Stimulated activated CD4-positive, alpha-beta T cell treated with anti-CD3 and anti-CD28 coated beads, Interleukin-1b, Interleukin-23, amount 100 ng/mL, for 48 hours (primary cell): Measurements from ENCODE around the gene KRT82.

ENCODE experiments used
- DNase-seq: peaks from one replicate; pipeline ENCODE4 v3.0.0-alpha.2; 2020

Gene KRT82

DNA sequence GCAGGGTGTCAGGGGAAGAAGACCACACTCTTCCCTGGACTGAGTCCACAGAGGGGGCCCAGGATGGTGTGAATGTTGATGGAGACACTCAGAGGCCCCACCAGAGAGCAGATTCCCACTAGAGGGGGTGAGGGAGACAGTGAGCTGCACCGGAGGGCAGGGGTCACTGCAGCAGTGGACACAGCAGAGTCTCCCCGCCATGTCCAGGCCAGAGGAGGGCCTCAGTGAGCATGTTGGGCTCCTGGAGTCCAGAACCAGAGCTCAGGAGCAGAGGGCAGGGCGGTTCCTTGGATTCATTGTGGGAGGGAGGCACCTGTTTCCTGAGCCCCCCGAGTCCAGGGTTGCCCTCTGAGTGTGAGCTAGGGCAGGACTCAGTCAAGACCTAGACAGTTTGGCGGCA, 1.8 kb upstream of the KRT82 start:
- no peak for DNase-seq

DNA sequence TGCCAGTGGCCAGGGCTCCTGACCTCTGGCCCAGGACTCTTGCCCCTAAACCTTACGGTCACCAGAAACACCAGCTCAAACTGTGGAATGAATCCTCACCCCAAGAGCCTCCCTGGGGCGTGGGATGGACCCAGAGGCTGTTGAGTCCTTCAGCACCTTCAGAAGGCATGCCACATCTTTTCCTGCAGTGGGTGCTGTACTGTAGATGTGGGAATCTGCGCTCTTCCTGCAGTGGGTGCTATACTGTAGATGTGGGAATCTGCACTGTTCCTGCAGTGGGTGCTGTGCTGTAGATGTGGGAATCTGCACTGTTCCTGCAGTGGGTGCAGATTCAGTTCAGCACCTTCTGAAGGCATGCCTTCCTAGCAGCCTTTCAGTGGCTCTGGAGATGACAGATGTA, 1.2 kb downstream of the KRT82 start:
- DNase-seq: no peak

DNA sequence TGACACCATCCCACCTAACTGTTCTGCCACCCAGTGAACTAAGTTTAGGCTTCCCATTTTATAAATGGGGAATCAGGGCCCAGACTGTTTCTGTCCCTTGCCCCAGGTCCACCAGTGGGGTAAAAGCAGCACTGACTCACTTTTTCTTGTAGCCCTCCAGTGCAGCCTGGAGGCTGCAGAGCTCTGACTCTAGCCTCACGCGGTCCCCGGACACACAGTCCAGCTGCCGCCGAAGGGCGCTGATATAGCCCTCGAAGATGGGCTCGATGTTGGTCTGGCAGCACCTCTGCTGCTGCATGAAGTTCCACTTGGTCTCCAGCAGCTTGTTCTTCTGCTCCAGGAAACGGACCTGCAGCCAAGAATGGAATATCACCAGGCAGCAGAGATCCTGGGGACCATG, 2.6 kb downstream of the KRT82 start:
- no peak for DNase-seq

DNA sequence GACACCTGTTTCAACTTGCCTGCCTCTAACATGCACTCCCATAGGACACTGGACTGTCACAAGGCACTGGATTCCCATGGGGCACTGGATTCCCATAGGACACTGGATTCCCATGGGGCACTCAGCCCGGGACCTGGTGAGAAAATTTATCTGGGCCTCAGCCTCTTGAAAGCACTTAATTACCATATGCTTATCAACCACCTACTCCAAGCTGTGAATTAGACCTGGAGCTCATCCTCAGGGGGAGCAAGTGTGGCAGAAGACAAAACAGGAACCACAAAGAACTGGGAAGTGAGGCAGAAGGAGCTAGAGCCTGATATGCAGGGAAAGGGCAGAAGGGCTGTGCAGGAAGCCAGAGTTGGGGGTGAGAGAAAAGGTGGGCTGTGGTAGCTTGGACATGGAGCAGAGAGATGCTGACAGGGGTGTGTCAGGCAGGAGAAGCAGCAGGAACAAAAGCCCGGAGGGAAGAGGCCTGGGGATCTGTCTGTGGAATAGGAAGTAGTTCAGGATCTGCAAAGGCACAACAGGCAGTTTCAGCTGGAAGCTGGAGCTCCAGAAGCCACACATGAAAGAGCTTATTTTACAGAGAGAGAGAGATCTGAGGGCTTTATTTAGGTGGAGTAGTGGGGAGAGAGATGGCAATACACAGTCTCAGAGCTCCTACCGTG, 3.1 kb downstream of the KRT82 start:
- DNase-seq: no peak

DNA sequence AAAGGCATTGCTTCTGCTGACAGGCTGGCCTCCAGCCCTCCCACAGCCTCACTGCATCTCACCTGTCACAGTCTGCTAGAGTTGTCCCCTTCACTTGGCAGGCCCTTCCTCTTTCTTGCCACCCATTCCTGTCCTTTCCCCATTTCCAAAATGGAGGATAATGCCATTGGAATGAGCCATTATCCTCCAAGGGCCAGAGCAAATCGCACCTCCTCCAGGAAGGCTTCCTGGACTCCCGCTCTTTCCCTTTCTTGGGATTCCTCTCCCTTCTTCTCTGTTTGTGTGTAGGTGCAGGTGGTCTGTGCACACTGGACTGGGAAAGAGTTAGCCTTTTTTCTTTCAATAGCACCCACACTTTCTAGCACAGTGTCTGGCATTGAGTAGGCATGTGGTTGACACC, 3.8 kb downstream of the KRT82 start:
- no peak for DNase-seq

DNA sequence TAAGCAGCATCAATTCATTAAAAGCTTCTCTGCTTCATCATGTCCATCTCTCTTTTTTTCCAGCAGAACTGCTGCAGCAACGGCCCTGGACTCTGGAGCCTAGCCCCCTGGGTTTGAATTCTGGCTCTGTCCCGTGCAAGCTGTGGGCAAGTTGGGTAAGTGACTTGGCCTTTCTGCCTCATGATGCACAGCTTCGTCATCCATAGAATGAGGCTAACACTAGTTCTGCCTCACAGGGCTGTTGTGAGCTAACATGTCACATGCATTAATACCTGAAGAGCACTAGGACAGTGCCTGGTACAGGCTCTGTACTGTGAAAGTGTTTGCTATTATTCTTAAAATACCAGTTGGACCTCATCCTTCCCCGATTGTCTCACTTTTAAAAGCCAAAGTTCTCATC, 4.2 kb downstream of the KRT82 start:
- DNase-seq: no peak

DNA sequence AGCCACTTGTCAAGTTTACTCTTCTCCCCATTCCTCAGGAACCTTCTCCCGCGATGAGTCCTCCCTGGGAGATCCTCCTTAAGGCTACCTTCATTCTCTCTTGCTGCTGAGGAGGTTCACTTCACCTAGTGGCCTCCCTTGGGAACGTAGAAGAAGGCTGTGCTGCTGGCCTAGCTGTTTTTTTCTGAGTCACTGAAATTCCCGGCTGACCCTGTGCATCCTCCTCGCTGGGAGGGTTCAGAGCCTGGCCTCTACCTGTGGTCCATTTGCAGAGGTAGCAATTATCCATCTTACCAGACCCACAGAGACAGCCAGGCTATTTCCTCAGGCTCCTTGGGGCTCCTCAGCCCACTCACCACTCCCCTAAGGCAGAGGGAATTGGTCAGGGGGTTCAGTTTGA, 4.6 kb downstream of the KRT82 start:
- no peak for DNase-seq

DNA sequence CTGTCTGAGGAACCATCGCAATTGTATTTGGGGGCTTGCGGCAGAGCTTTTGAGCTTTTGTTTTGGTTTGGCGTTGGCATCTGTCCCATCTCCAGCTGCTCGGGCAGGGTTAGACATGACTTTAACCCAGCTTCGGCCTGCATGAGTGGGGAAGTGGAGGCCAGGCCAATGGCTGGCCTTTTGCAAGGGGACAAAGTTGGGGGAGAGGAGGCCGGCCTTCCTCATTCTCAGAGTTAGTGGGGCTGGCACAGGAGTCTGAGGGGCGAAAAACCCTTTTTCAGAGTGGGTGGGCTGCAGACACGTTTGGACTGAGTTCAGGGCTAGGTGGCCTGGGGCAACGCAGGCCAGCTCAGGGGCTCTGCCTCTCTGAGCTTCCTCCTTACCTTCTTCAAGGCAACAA, 5.2 kb downstream of the KRT82 start:
- DNase-seq: no peak

DNA sequence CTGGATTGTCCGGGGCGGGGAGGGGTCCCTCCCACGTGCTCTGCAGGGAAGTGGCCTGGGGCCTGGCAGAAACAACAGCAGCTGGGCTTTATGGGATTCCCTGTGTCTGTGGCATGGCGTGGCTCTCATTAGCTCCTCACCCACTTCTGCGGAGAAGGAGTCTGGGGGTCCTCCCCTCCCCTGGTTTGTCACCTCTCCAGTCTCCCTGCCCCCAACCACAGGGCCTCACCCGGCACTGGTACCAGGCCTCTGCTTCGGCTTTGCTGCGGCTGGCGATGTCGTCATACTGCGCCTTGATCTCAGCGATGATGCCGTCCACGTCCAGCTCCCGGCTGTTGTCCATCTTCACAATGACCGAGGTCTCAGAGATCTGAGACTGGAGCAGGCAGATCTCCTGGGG, 6.4 kb downstream of the KRT82 start:
- no peak for DNase-seq

DNA sequence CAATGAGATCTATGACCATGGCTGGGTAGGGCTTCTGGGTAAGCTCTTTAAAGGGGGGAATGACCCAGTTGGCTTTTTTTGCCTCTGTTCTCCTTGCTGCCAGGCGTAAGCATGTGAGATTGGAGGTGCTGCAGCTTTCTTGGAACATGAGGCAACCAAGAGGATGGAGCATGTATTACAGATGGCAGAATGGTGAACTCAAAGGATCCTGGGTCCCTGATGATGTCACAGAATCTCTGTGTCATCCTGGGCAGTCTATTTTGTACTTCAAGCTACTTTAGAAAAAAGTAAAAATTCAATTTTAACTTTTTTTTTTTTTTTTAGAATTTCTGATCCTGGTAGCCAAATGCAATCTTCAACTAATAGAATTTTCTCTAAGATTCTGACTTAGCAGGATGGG, 8.0 kb downstream of the KRT82 start:
- no peak for DNase-seq

DNA sequence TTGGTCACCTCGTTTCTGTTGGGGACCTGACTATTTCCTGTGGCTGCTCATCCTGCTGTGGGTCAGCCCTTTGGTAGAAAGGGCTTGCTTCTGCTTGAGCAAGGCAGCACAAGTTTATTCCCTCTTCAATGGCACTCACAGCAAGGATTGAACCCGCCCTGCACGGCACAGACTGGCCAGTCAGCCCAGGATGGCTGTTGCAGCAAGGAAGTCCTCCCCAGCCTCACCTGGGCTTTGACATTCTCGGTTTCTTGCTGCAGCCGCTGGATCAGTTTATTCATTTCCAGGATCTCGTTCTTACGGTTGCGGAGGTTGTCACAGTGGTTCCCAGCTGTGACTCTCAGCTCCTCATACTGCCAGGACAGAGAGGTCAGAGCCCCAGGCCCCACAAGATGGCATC, 9.5 kb downstream of the KRT82 start:
- DNase-seq: no peak

DNA sequence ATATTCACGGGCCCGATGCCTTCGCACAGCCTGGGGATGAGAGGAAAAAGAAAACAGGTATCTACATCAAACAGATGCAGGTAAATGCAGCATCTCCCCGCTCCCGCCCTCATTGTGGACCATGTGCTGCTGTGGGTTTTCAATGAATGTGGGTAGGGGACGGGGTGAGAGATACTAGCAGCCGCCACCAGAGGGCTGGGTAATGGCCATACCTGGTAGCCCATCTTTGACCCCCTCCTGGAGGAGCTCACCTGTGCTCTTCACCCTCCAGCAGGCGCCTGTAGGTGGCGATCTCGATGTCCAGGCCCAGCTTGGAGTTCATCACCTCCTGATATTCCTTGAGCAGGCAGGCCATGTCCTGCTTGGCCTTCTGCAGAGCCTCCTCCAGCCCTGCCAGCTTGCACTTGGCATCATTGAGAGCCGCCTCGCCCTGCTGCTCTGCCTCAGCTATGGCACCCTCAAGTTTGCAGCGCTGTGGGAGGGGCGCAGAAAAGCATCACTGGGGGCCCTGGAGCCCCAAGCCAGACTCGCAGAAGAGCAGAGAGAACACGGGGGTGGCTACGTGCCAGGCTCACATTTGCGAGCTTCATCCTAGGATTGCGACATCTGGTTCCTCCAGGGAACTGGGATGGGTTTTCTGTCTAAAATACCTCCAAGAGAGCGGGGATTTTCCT, 10.2 kb downstream of the KRT82 start:
- DNase-seq: no peak

DNA sequence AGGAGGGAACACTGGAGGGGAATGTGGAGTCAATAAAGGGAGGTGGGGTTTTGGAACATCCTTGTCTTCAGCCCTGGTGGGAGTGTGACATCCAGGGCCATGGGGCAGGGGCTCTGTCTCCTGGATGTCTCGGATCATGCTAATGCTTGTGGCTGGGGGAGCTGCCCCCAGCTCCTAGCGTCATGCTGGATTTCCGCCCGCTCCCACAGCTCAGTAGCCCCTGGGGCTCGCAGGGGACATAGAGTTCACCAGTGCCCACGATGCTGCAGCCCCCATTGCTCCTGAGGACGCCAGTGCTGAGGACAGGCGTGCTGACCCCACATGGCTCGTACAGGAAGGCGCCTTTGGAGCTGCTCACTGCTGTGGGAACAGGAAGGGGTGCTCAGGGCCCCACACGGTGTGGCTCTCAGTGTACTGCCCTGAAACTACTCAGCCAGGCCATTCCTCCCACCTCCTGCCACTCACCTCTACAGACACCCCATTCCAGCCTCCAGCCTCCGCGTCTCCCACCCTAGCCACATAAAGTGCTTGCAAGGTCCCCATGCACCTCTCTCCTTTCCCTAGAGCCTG, 11.2 kb downstream of the KRT82 start:
- no peak for DNase-seq

DNA sequence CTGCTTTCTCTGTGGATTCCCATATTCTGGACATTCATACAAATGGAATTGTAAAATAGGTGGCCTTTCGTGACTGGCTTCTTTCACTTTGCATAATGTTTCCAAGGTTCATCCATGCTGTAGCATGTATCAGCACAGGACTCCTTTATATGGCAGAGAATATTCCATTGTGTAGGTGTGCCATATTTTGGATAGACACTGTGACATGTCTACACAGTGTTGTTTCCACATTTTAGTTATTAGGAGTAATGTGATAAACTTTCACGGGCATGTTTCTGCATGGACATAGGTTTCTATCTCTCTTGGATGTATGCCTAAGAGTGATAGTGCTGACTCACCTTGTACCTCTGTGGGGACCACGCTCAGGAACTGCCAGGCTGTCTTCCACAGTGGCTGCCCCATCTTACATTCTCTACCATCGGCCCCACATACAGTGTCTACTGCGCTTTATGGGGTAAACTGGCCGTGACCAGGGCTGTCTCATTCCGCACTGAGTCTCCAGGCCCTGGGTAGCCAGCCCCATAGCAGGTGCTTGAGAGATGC, 13.6 kb downstream of the KRT82 start:
- DNase-seq: no peak

DNA sequence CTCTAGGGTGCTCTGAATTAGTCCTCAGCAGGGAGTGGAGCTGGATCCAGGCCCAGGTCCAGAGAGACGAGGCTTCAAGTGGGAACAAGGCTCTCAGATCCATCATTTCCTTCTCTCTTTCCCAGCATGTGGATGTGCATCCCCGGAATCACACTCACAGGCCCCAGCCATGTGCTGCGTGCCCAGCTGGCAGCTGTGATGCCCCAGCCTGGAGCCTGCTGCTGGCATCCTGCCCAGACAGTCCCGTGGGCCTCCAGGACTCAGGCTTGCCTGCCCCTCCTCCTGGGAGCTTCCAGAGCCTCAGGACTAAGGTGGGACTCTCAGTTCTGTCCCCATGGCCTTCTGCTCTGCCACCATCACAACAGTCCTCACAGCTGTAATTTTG, 14.5 kb downstream of the KRT82 start:
- DNase-seq: no peak

DNA sequence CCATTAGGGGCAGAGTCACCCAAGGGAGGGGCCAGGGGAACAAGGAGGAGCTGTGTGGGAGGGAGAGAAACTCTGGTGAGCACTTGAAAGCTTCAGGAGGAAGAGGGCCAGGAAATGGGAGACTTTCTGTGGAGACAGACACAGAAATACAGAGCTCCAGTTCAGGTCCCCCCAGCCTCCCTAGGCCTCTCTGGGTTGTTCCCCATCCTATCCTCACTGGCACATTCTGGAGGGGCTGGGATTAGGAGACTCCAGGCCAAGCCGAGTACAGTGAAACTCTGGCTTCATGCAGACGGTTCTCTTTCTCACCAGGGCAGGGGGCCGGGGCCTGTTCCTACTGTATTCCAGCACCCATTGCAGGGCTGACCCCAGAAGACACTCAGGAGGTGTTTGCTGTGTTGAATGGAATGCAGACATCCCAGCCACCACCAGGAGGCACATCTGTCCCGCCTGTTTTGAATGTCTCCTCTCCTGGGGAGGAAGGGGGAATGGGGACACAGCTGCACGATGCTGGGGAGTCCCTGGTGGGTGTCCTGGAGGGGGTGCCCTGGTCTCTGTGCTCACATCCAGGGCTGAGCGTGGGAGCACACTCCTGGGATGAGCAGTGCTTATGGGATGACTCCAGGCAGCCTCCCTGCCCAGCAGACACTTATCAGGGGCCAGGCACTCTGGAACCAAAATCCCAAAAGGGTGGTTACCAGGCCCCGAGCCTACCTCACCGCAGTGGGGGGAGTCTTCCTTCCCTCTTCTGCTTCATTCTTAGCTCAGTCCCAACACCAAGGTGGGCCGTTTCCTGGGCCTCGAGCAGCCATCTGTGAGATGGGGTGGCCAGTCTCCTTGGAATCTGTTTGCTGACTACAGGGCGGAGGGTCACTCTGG, 15.2 kb downstream of the KRT82 start:
- no peak for DNase-seq

DNA sequence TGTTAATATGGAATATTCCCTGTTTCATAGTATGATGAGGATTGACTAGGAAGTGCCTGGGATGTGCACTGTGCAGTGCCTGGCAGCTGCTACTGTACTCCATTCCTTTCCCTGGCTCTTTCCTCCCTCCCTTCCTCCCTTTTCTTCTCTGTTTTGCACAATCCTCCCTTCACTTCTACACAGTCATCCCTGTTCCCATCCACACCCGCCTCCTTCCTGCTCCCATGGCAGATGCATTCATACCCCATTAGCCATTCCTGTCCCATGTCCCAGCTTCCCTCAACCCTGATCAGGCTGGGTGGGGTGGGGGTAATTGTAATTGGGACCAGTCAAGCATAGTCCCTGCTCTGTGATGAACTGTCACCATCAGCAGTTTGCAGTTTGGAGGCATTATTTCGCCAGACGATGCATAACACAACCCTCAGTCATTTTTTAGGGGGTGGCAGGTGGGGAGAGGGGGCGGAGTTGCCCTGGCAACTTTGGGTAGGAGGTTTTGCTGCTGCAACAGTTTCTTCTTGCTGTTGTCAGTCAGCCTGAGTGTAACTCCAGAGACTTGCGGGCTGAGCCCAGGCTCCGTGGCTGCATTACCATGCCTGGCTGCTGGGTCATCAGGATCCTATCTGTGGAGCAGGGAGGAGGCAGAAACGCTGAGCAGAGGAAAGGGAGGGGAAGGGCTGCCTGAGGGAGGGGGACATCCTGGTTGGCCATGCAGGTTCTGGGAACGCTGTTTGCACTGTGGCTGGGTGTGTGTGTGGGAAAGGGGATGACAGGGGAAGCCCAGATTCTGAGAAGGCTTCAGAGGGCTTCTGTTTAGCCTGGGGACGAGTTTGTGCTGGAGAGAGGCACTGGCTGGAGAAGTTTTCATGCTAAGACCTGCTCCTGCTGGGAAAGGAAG, 16.6 kb downstream of the KRT82 start:
- no peak for DNase-seq

DNA sequence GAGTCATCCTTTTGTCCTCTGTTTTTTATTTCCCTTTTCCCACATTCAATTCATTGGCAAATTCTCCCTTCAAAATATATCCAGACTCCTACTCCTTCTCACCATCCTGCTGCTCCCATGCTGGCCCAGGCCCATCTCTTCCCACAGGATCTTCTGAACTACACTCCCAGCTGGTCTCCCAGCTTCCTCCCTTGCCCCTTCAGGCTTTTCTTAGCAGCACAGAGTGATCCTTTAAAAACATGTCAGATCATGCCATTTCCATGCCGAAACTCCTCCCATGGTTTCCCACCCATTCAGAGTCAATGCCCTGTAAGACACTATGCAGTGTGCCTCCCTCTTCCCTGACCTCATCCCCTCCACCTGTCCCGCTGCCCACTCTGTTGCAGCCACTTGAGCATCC, 18.3 kb downstream of the KRT82 start:
- no peak for DNase-seq

DNA sequence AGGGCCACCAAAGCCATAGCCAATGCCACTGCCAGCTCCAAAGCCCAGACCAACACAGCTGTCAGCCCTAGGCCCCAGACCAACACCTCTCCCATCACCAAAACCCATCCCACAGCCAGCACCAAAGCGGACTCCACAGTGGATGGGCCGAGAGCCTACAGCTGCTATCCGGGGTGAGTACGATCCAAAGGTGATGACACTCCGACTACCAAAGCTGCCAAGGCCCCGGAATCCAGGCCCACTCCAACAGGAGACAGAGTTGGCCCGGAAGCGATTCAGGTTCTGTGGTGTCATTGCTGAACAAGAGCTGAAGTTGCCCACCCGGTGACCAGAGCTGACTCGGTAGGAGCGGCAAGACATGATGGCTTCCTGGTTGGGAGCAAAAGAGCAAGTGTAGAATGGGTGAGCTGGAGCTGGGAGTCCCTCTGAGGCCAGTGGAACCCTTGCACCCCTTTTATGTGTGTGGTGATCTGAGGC, 20.9 kb downstream of the KRT82 start, which contains the start of gene KRT84:
KRT84 (minus strand) TSS at position 427 of the 477 bp plus-strand sequence; CDS start at position 360, 67 bp downstream.
- DNase-seq: no peak

DNA sequence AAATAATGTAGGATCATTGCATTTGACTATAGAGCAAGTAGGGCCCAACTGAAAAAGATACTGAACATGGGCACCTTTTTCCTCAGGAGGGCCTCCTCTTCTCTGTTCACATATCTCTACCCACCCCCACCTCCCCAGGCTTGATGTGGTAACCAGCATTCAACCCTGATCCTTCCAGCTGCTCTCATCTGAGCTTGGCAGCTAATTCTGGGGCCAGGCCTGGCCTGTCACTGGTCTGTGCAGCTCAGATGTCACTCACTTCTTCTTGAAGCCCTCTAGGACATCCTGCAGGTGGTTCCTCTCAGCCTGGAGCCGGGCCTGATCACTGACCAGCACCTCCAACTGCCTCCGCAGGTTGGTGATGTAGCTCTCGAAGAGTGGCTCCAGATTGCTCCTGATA, 22.8 kb downstream of the KRT82 start:
- DNase-seq: no peak

DNA sequence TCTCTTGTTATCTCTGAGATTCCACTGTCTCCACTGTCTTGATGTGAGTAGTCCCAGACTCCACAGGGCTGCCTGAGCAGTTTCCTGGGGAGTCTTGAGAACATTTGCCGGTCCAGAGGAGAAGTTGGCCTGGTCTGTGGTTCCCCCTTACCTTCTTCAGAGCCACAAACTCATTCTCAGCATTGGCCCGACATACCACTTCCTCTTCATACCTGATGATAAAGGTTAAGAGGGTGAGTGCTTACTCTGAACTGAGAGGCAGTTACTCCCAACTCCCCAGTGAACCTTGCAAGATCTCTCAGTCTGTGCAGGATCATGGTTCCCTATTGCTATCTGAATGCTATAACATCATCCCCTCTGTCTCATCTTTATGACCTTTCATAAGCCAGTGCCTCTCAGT, 23.3 kb downstream of the KRT82 start:
- no peak for DNase-seq

DNA sequence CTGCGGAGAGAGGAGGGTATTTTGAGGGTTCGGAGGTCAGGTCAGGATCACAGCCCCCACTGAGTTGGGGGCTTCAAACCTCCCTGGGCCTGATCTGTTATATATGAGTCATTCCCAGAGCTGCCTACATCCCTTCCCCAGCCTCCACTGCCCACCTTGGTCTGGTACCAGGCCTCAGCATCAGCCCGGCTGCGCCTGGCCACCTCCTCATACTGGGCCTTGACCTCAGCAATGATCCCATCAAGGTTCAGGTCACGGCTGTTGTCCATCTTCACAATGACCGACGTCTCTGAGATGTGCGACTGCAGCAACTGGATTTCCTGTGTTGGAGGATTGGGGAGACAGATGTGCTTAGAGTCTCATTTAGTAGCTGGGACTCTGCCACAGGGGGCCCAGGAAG, 24.9 kb downstream of the KRT82 start:
- no peak for DNase-seq
